ENCODE measurements around the gene PRTN3. TPM values are rescaled to one million over a fixed set of nuclear protein-coding genes. Genes with fewer than 3 reads are reported as not detected.

The PRTN3 gene
- polyA plus RNA-seq, 1 experiment, result not detected

- H3K27ac ChIP-seq (ENCODE audit: low read depth, low read length), result no peak overlapping the region
- H3K27me3 ChIP-seq (ENCODE audit: control insufficient read depth, insufficient read depth, low read length), result no peaks in the 10 kb centered on the region
- ChIA-PET CTCF (no interaction called here), POLR2A (interaction anchor here (0.6 kb wide), 1 partner anchor 158 kb away, joined by 9 read pairs; the partner anchor contains the start of gene CNN2)
- no peak overlapping the region for H3K4me3 ChIP-seq (ENCODE audit: low read depth, low read length)
- H3K9me3 ChIP-seq (ENCODE audit: control insufficient read depth, insufficient read depth, low read length), result peaks cover 7% of the 10 kb centered on the region; the same call in 1 of the 2 replicates
- TF ChIP-seq, protein P1, sequence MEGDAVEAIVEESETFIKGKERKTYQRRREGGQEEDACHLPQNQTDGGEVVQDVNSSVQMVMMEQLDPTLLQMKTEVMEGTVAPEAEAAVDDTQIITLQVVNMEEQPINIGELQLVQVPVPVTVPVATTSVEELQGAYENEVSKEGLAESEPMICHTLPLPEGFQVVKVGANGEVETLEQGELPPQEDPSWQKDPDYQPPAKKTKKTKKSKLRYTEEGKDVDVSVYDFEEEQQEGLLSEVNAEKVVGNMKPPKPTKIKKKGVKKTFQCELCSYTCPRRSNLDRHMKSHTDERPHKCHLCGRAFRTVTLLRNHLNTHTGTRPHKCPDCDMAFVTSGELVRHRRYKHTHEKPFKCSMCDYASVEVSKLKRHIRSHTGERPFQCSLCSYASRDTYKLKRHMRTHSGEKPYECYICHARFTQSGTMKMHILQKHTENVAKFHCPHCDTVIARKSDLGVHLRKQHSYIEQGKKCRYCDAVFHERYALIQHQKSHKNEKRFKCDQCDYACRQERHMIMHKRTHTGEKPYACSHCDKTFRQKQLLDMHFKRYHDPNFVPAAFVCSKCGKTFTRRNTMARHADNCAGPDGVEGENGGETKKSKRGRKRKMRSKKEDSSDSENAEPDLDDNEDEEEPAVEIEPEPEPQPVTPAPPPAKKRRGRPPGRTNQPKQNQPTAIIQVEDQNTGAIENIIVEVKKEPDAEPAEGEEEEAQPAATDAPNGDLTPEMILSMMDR (IDR thresholded peaks at IDR 0.05; ENCODE audit: low read depth, low read length), result no peak
- no peak for DNase-seq (ENCODE audit: low read depth, low spot score)
Observed at GRCh38 chr19:867855-868457, 27.2 kb downstream of the PRTN3 start.

GRCh38 chr19:868458-869244, 27.9 kb downstream of the PRTN3 start:
- no peak overlapping the region for H3K4me3 ChIP-seq (ENCODE audit: low read depth, low read length)
- H3K9me3 ChIP-seq (ENCODE audit: control insufficient read depth, insufficient read depth, low read length), result peaks cover 5% of the 10 kb centered on the region; the same call in 1 of the 2 replicates
- peak overlapping the region; percentile 94 for H3K27ac ChIP-seq (ENCODE audit: low read depth, low read length)
- ChIA-PET CTCF (no interaction called here), POLR2A (no interaction called here)
- H3K27me3 ChIP-seq (ENCODE audit: control insufficient read depth, insufficient read depth, low read length), result no peaks in the 10 kb centered on the region
- no peak for DNase-seq (ENCODE audit: low read depth, low spot score)
- TF ChIP-seq, protein P1 (IDR thresholded peaks at IDR 0.05; ENCODE audit: low read depth, low read length), result no peak

DNA sequence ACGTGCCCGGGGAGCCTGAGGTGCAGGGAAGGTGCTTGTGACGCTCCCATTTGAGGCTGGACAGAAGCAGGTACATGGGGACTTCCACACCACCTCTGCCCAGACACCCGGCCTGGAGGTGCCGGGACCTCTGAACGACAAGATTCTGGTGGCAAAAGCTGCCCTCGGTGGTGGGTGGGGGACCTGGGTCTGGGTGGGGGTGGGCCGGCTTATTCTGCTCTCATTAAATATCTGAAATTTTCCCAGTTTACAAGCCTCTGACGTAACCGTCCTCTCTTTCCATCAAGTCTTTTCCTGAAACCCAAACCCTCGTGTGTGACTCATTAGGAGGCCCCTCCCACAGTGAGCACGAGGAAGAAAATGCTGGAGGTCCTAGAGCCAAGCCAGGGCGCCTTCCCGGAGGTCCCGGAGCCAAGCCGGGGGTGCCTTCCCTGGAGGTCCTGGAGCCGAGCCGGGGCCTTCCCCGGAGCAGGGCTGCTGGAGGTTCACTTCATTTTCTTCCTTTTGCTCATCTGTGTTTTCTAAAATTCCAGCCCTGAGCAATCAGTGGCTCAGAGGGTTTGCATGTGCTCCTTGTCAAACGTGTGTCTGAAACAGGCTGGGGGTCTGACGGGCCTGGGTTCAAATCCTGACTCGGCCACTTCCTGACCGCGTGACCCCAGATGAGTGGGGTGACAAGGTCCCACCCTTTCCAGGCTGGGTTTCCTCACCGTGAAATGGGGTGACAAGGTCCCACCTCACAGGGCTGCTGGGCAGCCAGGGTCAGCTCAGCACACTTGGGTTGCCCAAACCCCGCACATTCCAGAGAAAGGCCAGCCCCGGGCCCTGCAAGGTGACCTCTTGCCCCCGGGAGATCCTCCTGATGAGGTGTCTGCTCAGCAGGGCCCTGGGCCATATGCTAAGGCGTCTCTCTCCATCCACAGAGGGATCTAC, 28.7 kb downstream of the PRTN3 start:
- TF ChIP-seq, protein P1 (IDR thresholded peaks at IDR 0.05; ENCODE audit: low read depth, low read length), result no peak
- Histone ChIP-seq H3K27me3 (ENCODE audit: control insufficient read depth, insufficient read depth, low read length) (no peaks in the 10 kb centered on the region), H3K4me3 (ENCODE audit: low read depth, low read length) (no peak overlapping the region), H3K9me3 (ENCODE audit: control insufficient read depth, insufficient read depth, low read length) (peaks cover 5% of the 10 kb centered on the region; the same call in 1 of the 2 replicates), H3K27ac (ENCODE audit: low read depth, low read length) (peak overlapping the region; percentile 94)
- ChIA-PET CTCF (no interaction called here), POLR2A (no interaction called here)
- peak; percentile 90 for DNase-seq (ENCODE audit: low read depth, low spot score)

GRCh38 chr19:870314-870713, 29.5 kb downstream of the PRTN3 start:
- DNase-seq (ENCODE audit: low read depth, low spot score), result no peak
- H3K27me3 ChIP-seq (ENCODE audit: control insufficient read depth, insufficient read depth, low read length), result no peaks in the 10 kb centered on the region
- H3K4me3 ChIP-seq (ENCODE audit: low read depth, low read length), result no peak overlapping the region
- peak overlapping the region; percentile 94 for H3K27ac ChIP-seq (ENCODE audit: low read depth, low read length)
- TF ChIP-seq, protein P1 (IDR thresholded peaks at IDR 0.05; ENCODE audit: low read depth, low read length), result no peak
- POLR2A ChIA-PET, result no interaction called here
- peaks cover 7% of the 10 kb centered on the region; the same call in 1 of the 2 replicates for H3K9me3 ChIP-seq (ENCODE audit: control insufficient read depth, insufficient read depth, low read length)
- CTCF ChIA-PET, result no interaction called here

Data from AG04450 (cell line).